Measurements from ENCODE around the gene MAP3K14.

The MAP3K14 gene

GRCh38 chr17:45231481-45232116, 85.2 kb downstream of the MAP3K14 start:
- no peak for DNase-seq

GRCh38 chr17:45230787-45231480, 85.9 kb downstream of the MAP3K14 start:
- DNase-seq, result no peak

DNA sequence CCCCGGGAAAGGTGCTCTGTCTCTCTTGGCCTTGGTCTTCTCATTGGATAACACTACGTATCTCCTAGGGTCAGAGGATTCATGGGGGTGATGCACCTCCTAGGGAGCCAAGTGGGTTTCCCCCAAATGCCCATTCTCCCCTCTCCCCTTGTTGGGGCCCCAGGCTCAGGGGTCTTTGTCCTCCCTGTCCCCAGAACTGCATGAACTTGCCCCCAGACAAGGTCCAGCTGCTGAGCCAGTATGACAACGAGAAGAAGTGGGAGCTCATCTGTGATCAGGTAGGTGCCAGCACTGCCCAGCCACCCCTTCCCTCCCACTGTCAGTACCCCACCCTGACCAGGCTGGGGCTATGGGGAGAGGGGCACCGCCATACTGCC, 86.4 kb downstream of the MAP3K14 start:
- no peak for DNase-seq

DNA sequence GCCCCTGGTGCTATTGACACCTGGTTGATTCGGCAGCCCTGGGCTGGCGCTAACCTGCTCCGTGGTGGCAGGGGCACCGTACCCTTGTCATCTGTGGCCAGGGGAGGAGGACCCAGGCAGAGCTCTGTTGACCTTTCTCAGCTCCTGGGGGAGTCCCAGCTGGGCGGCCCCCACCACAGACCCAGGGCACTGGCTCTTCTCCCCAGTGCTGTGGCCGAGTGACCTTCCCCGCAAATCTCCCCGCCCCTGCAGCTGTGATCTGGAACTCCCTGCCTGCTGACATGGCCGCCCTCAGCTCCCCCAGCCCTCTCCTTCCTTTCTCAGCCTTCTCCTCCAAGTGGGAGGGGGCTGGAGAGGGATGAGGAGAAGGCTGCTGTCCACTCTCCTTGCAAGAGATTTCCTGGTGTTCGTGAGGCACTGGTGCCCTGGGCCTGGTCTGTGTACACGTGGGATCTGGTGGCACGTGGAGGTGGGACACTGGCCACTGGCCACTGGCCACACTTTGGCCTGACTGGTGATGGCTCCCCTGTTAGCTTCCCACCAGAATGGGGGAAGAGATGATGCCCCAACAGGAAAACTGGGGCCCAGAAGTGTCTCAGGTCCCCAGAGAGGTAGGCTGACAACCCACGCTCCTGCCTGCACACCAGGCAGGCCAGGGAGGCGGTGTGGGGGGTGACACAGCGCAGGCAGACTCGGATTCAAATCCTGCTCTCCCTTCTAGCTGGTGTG, 87.0 kb downstream of the MAP3K14 start:
- DNase-seq, result no peak

- no peak for DNase-seq
These were observed 87.9 kb downstream of the MAP3K14 start for GRCh38 chr17:45228763-45229539.

DNA sequence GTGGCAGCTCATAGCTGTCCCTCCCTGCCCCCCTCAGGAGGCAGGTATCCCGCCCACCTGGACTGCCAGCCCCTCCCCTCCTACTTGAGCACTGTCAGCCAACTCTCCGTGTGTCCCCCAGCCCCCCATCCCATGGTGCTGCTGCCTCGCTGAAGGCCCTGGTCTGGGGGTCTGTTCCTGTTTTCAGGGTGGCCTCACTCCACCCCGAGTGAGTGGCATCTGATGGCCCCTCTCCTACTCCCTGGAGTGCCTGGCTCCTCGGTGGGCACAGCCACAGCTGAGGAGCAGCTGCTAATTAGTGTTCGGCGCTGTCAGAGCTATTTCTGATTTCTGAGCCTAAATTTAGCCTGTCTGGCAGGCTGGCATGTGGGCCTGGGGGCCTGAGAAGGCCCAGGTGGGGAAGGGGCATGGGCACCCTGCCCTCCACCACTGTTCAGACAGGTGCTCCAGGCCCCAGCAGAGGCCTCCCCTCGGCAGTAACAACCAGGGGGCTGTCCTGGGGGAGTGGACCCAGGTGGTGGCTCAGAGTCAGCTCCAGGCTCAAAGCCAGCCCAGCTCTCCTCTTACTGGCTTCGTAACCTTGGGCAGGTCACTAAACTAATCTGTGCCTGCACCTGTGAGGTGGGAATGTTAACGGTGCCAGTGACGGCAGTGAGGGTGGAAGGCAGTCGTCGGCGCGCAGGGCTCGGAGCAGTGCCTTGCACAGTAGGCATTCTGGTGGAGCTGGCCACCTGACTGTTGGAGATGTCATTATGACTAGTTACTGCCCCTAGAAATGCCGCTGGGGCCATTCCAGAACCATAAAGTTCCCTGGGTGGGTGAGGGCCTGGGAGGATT, 88.7 kb downstream of the MAP3K14 start:
- DNase-seq, result no peak

GRCh38 chr17:45227101-45227925, 89.5 kb downstream of the MAP3K14 start:
- DNase-seq, result no peak

DNA sequence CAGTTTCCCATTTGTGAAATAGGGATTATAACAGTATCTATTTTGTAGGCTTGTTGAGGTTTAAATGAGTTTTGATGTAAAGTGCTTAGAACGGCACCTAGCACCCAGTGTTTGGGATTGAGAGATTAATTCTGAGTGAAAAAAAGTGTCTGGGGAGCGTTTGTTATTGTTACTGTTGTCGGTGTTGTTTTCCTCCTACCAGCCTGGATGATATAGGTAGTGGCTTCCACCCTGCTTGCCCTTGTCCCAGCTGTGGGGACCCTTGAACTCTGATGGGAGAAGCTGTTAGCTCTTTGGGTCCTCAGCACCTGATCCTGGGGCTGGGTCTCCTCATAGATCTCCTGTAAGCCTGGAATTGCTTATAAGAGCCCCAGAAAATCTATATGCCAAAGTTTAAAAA, 90.2 kb downstream of the MAP3K14 start:
- DNase-seq, result no peak

DNA sequence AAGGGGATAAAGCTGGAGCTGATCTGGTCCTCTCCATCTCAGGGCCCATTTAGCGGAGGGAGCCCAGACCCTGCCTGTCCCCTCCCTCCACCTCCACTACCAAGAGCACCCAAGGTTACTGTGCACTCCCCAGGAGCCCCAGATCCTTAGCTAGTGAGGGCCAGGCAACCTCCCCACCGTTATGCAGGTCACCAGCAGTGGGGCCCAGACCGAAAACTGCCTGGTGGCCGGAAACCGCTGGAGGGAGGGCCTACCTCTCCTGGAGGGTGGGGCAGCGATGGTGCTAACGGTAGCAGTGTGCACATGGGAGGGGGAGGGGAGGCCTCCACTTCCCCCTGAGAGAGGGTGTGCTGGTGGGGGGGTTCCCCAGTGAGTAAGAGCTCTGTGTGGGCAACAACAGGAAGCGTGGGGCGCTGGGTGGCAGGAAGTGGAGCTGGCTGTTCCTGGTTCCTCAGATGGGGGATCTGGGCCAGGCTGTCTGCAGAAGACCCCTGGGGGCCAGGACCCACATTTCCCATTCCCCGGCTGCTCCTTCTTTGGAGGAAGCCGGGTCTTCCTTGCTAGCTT, 90.8 kb downstream of the MAP3K14 start:
- no peak for DNase-seq

DNA sequence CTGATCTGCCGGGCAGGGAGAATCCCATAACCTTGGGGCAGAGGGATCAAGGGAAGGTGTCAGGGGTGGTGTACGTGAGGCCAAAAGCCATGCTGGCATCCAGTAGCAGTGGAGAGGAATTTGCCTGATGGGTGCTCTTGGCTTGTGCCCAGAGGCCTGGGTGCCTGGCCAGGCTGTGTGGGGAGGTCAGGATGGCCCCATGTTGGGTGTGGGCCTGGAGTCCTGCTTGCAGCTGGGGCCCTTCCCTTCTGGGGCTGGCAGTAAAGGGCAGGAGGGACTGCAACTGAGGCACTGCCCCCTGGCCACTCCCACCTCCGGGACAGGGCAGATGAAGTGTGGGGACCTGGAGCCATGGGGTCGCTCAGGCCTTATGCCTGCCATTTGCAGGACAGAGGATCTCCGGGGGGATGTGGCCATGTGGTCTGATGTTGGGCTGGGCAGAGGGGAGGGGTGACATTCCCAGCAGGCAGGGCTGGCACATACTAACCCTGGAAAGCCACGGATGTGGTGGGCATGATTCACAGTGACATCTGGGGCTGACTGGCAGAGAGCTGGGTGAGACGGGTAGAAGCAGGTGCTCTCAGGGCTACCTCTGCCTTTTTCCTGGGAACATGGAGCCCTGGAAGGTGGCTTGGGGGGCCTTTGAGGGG, 91.6 kb downstream of the MAP3K14 start:
- no peak for DNase-seq

DNA sequence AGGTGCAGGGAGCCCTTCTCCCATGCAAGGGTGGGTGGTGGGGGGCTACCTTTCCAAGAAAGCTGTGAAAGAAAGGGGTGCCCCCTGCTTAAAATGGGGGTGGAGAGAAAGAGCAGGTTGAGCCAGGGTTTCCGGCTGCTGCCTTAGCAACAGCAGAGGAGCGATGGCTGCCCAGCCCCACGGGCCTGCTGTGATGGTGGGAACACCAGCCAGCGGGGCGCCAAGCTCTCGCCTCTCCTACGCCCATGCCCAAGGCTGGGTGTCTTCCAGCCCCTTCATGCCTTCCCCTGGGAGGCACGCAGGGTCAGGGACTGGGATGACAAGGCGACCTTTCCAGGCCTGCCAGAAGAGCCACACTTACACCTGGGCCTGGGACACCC, 92.2 kb downstream of the MAP3K14 start:
- DNase-seq, result no peak

- no peak for DNase-seq
These were observed 93.0 kb downstream of the MAP3K14 start for GRCh38 chr17:45223539-45224528.

GRCh38 chr17:45222996-45223538, 93.8 kb downstream of the MAP3K14 start:
- DNase-seq, result no peak

DNA sequence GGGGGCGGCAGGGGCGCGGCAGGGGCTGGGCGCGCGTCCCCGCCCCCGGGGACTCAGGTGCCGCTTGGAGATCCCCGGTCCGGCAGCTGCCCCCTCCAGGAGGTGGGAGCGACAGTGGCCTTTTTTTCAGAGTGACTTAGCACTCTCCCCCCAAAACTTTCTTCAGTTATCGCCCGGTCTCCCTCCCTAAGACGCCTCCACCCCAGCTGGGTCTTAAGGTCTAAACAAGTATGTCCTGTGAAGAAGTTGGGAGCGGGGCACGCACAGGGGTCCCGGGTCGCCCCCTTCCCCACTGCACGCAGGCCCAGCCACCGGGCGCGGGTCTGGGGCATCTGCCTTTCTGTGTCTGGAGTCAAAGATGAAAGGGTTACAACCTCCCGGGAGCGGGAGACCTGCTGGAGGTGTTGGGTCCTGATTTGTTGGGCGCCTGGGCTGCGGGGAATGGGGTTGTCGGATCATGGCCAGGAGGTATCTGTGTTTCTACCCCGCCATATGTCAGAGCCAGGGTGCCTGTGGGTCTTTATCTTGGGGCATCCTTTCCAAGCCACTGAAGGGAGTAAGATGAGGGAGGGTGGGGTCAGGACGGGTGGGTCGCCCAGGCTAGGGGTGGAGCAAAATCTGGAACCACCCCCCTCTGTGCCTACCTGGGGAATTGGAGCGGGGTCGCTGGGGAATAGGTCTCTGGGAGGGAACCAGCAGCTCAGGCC, 94.4 kb downstream of the MAP3K14 start:
- DNase-seq, result no peak

DNA sequence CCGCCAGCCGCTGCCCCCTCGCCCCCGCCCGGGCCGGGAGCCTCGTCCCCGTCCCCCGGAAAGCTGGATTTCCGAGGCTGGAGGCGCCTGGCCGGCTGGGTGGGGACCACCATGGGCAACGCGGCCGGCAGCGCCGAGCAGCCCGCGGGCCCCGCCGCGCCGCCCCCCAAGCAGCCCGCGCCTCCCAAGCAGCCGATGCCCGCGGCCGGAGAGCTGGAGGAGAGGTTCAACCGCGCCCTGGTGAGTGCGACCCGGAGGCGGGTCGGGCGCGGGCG, 94.9 kb downstream of the MAP3K14 start:
- no peak for DNase-seq

DNA sequence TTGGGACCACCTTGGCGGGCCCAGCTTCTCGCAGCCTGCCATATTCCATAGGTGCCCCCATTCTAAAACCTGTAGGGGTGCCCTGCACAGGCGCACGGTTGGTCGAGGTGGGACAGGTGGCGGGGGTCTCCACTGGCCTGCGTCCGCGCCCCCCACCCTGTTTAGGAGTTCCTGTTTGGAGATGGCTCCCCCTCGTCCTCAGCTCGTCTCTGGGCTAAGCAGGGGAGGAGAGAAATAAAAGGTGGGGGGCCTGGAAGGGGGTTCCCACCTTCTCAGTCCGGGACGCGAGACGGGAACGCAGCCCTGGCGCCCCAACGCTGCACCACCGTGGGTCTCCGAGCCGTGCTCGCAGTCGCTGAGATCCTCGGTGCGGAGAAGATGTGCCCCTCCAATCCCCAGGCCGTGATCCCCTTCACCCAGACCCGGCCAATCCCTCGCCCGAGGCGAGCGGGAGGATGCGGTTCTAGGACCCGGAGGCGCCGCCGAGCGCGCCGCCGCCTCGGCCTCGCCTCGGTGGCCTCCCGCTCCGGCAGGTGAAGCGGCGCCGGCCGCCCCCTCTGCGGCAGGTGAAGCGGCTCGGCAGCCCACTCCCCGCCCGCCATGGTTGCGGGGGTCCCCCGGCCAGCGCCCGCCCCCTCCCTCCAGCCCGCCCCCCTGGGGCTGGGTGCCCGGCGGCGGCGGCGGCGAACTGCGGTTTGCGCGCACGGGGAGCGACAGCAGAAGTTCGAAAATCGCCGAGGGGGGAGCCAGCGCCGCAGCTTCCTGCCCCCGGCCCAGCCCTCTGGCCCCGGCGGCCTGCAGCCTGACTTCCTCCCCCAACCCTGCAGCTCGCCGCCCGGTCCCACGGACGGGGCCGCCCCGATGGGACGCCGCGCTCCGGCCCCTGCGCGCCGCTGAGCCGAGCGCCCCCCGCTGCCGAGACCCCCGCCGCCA, 95.5 kb downstream of the MAP3K14 start, which contains the start of gene FMNL1:
Gene FMNL1, plus strand, starts transcription at position 805 of the 933 bp plus-strand sequence. CDS start 240 bp downstream, outside the sequence.
- DNase-seq, result no peak

DNA sequence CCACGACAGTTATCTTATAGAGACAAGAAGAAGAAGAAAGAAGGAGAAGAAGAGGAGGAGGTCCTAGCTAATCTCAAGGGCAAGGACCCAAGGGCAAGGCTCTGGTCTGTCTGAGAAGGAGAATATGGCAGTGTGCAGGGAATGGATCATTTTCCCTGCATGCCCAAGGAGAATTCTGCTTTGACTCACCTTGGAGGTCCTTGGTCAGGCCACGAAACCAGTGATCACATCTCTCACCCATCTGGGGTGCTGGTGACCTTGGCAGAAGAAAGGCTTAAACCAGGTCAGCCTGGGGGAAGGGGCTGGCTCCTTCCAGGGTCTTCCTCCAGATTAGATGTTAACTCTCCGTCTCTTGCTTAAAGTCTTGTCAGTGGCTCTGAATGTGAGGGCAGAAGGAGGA, 96.7 kb downstream of the MAP3K14 start:
- DNase-seq, result no peak
